H1 (cell line): Measurements from ENCODE around the gene RNU6-1. TPM values are rescaled to one million over a fixed set of nuclear protein-coding genes. Genes with fewer than 3 reads are reported as not detected.

ENCODE experiments used
- CTCF ChIA-PET: fragments of 300-600 bp; sonication (Branson Sonifier 250); formaldehyde crosslinking; loops from one replicate; lab custom pipeline; 2021; ENCODE audit not compliant: partially characterized antibody; lab: Charles Lee
- POLR2A ChIA-PET: fragments of 300-600 bp; sonication (Branson Sonifier 250); formaldehyde crosslinking; loops from one replicate; lab custom pipeline; 2021; ENCODE audit warnings: inconsistent platforms; ENCODE audit not compliant: partially characterized antibody; lab: Charles Lee
- DNase-seq, 2 experiments: peaks; one replicate each; pipeline versions ENCODE4 v3.0.0 to v3.0.0-alpha.2; 2010 to 2022; ENCODE audit warnings: low spot score in 2 of 2, low read depth in 1 of 2, mixed read lengths in 1 of 2
- FAIRE-seq: peaks from 2 replicates; lab custom pipeline; 2011; peaks lifted over from hg19 to GRCh38; lab: Jason Lieb, UNC
- H2AFZ ChIP-seq: 2 replicates; pipeline ENCODE4 v1.8.1; 2012; ENCODE audit warnings: low read length, inconsistent platforms
- H2AK5ac ChIP-seq: 2 replicates; pipeline ENCODE4 v1.6.1; 2013; ENCODE audit warnings: low read depth, low read length
- H2BK120ac ChIP-seq: replicated peaks from 2 replicates; pipeline ENCODE3; 2013; ENCODE audit warnings: low read depth, low read length, inconsistent platforms
- H2BK12ac ChIP-seq: 2 replicates; pipeline ENCODE4 v1.6.1; 2013; ENCODE audit warnings: low read depth, low read length
- H2BK15ac ChIP-seq: 2 replicates; pipeline ENCODE4 v1.6.1; 2013; ENCODE audit warnings: low read length
- H2BK20ac ChIP-seq: 2 replicates; pipeline ENCODE4 v1.6.1; 2013; ENCODE audit warnings: low read length
- H2BK5ac ChIP-seq: 2 replicates; pipeline ENCODE4 v1.6.1; 2013; ENCODE audit warnings: low read depth, low read length
- H3K14ac ChIP-seq: 2 replicates; pipeline ENCODE4 v1.6.1; 2013; ENCODE audit warnings: inconsistent platforms; ENCODE audit not compliant: insufficient read length
- H3K18ac ChIP-seq: 2 replicates; pipeline ENCODE4 v1.6.1; 2013; ENCODE audit warnings: low read length; ENCODE audit errors: extremely low read depth
- H3K23ac ChIP-seq: 2 replicates; pipeline ENCODE4 v1.6.1; 2013; ENCODE audit warnings: inconsistent platforms; ENCODE audit not compliant: insufficient read length
- H3K23me2 ChIP-seq: 2 replicates; pipeline ENCODE4 v1.6.1; 2013; ENCODE audit warnings: low read depth, low read length
- H3K27ac ChIP-seq: 2 replicates; pipeline ENCODE4 v1.6.1; 2011; ENCODE audit warnings: low read depth, low read length, inconsistent platforms
- H3K27me3 ChIP-seq, 4 experiments: replicated peaks in 1 of 4; 1 replicate in 1 of 4; 2 replicates in 3 of 4; pipeline versions ENCODE4 v1.6.1 to v1.8.1; 2011 to 2013; ENCODE audit warnings: low read length in 3 of 4, mild to moderate bottlenecking in 3 of 4, inconsistent platforms in 2 of 4, mixed read lengths in 2 of 4, moderate library complexity in 1 of 4; ENCODE audit not compliant: control insufficient read depth in 3 of 4, insufficient read depth in 3 of 4; ENCODE audit errors: extremely low read depth in 1 of 4
- H3K36me3 ChIP-seq, 4 experiments: 2 replicates each; pipeline versions ENCODE4 v1.6.1 to v1.8.1; 2011 to 2013; ENCODE audit warnings: mild to moderate bottlenecking in 4 of 4, low read length in 3 of 4, moderate library complexity in 2 of 4, control low read depth in 1 of 4, inconsistent platforms in 1 of 4; ENCODE audit not compliant: insufficient read depth in 4 of 4, control insufficient read depth in 2 of 4
- H3K4ac ChIP-seq: replicated peaks from 2 replicates; pipeline ENCODE3; 2013; ENCODE audit warnings: low read length, low read depth, mixed read lengths, inconsistent platforms; ENCODE audit not compliant: insufficient read length
- H3K4me1 ChIP-seq, 4 experiments: replicated peaks in 1 of 4; 1 replicate in 1 of 4; 2 replicates in 3 of 4; pipeline versions ENCODE4 v1.6.1 to v1.8.1; 2011 to 2013; ENCODE audit warnings: low read length in 3 of 4, inconsistent platforms in 2 of 4, mixed read lengths in 1 of 4; ENCODE audit not compliant: insufficient read depth in 4 of 4, control insufficient read depth in 3 of 4
- H3K4me2 ChIP-seq, 2 experiments: 2 replicates each; pipeline versions ENCODE4 v1.6.1 to v1.8.1; 2011 to 2013; ENCODE audit warnings: low read depth in 2 of 2, low read length in 2 of 2, control low read depth in 1 of 2, inconsistent platforms in 1 of 2, mild to moderate bottlenecking in 1 of 2; ENCODE audit not compliant: insufficient read depth in 1 of 2
- H3K4me3 ChIP-seq, 4 experiments: fragments of 200-600, 300-600 bp in 1 of 4; sonication (generic), shearing (Covaris generic), sonication (Bioruptor Twin) in 1 of 4; 2 replicates each; pipeline versions ENCODE4 v1.5.1 to v1.8.1; 2011 to 2016; ENCODE audit warnings: low read length in 4 of 4, low read depth in 3 of 4, control low read depth in 2 of 4, inconsistent platforms in 2 of 4, mild to moderate bottlenecking in 2 of 4, mixed read lengths in 1 of 4, moderate library complexity in 1 of 4; ENCODE audit not compliant: insufficient read depth in 2 of 4; ENCODE audit errors: extremely low read depth in 1 of 4
- H3K56ac ChIP-seq: replicated peaks from 2 replicates; pipeline ENCODE3; 2013; ENCODE audit warnings: low read depth, mild to moderate bottlenecking, mixed read lengths, low read length, inconsistent platforms; ENCODE audit not compliant: insufficient read length
- H3K79me1 ChIP-seq: 2 replicates; pipeline ENCODE4 v1.6.1; 2013; ENCODE audit warnings: low read depth, low read length, control low read depth
- H3K79me2 ChIP-seq, 2 experiments: 2 replicates each; pipeline versions ENCODE4 v1.6.1 to v1.8.1; 2012 to 2013; ENCODE audit warnings: low read length in 2 of 2, mild to moderate bottlenecking in 2 of 2, inconsistent platforms in 1 of 2; ENCODE audit not compliant: insufficient read depth in 2 of 2, control insufficient read depth in 1 of 2
- H3K9ac ChIP-seq, 4 experiments: replicated peaks in 1 of 4; 1 replicate in 1 of 4; 2 replicates in 3 of 4; pipeline versions ENCODE4 v1.6.1 to v1.8.1; 2011 to 2013; ENCODE audit warnings: low read depth in 3 of 4, low read length in 3 of 4, control low read depth in 2 of 4, mild to moderate bottlenecking in 2 of 4, moderate library complexity in 2 of 4, inconsistent platforms in 1 of 4; ENCODE audit errors: extremely low read depth in 1 of 4
- H3K9me3 ChIP-seq, 2 experiments: 2 replicates each; pipeline versions ENCODE4 v1.6.1 to v1.8.1; 2012 to 2013; ENCODE audit warnings: mild to moderate bottlenecking in 2 of 2, moderate library complexity in 2 of 2, control low read depth in 1 of 2, inconsistent platforms in 1 of 2, low read depth in 1 of 2, low read length in 1 of 2, mixed read lengths in 1 of 2; ENCODE audit not compliant: insufficient read depth in 2 of 2
- H4K20me1 ChIP-seq, 2 experiments: replicated peaks in 1 of 2; 2 replicates each; pipeline versions ENCODE3 to v1.8.1; 2011 to 2013; ENCODE audit warnings: inconsistent platforms in 2 of 2, low read length in 2 of 2, mild to moderate bottlenecking in 1 of 2; ENCODE audit not compliant: insufficient read depth in 2 of 2, control insufficient read depth in 1 of 2
- H4K5ac ChIP-seq: 2 replicates; pipeline ENCODE4 v1.6.1; 2013; ENCODE audit warnings: low read length, low read depth, mixed read lengths, inconsistent platforms; ENCODE audit not compliant: insufficient read length
- H4K8ac ChIP-seq: 2 replicates; pipeline ENCODE4 v1.8.0; 2013; ENCODE audit warnings: mild to moderate bottlenecking, moderate library complexity, low read length, inconsistent platforms; ENCODE audit not compliant: insufficient read depth; ENCODE audit errors: extremely low read depth
- H4K91ac ChIP-seq: replicated peaks from 2 replicates; pipeline ENCODE3; 2013; ENCODE audit warnings: low read length, mixed read lengths, inconsistent platforms; ENCODE audit not compliant: insufficient read length
- FOSL1 ChIP-seq: IDR thresholded peaks from 2 replicates; pipeline ENCODE4 v1.6.1; 2011; ENCODE audit warnings: mild to moderate bottlenecking, low read depth, low read length, moderate library complexity; ENCODE audit not compliant: insufficient read depth
- JUND ChIP-seq: IDR thresholded peaks from 2 replicates; pipeline ENCODE4 v1.6.1; 2011; ENCODE audit warnings: mild to moderate bottlenecking, improper control_type of control experiment, low read length
- PHF8 ChIP-seq: fragments of 200-600 bp; sonication (generic); conservative IDR thresholded peaks from 2 replicates; pipeline ENCODE4 v1.7.1; 2012; ENCODE audit warnings: low read depth, mild to moderate bottlenecking, inconsistent platforms, low read length, moderate library complexity
- WGBS, 2 experiments: shearing (Covaris generic) in 1 of 2; methylation state at CpG; one replicate each; pipeline versions ENCODE4 v1.1.6 to v1.1.7; 2013 to 2015; ENCODE audit warnings: low lambda C conversion rate in 2 of 2, mixed read lengths in 2 of 2, inconsistent platforms in 1 of 2, low coverage in 1 of 2, missing lambda C conversion rate in 1 of 2; ENCODE audit not compliant: insufficient replicate concordance in 2 of 2, insufficient coverage in 1 of 2, insufficient read length in 1 of 2; ENCODE audit errors: extremely low coverage in 1 of 2, missing lambda C conversion rate in 1 of 2; 5-methylcytosine and 5-hydroxymethylcytosine counted together
- polyA plus RNA-seq, 7 experiments: library from polyadenylated mRNA; depleted of rRNA in 3 of 7; stranded (reverse) in 5 of 7; unstranded in 2 of 7; fragments of >200 nt in 5 of 7; fragments of 200-250 nt in 2 of 7; gene quantifications; 1 replicate in 5 of 7; 2 replicates in 1 of 7; 4 replicates in 1 of 7; pipeline versions ENCODE4 v1.2.1 to v1.2.3, GENCODE V29; 2011 to 2013; ENCODE audit warnings: missing spikeins in 2 of 7, mixed read lengths in 2 of 7
- total RNA-seq: library from RNA; stranded (reverse); fragmentation: NEBNext Ultra II Directional; extraction: Animal tissue kit (Norgen Biotek cat#: 25700); gene quantifications from 2 replicates; pipeline ENCODE4 v1.2.1, GENCODE V29; 2021

Gene RNU6-1
- total and polyA plus RNA-seq, 2 of the 8 experiments (the other 6 are each of a cell fraction or from before 2014, with no cell fraction given): not detected

- 85% methylated on average over 3 of the region's 3 CpGs; no CpG with 5 or more reads in 1 of the 2 experiments for WGBS, 2 experiments
- no peak for FAIRE-seq
- no peak overlapping the region for H2BK120ac ChIP-seq
Observed at GRCh38 chr15:67852418-67852817, 12.6 kb upstream of the RNU6-1 start.

More at GRCh38 chr15:67852418-67852817, 12.6 kb upstream of the RNU6-1 start:
- Histone ChIP-seq H4K5ac (no peak overlapping the region), H2BK5ac (peak overlapping the region; percentile 78; the same call in 1 of the 2 replicates), H4K8ac (no peak overlapping the region), H3K23ac (no peak overlapping the region), H3K4me2 (no peak overlapping the region), H3K9me3 (no peaks in the 10 kb centered on the region; a peak in 1 of 4 replicates), H3K4ac (no peak overlapping the region), H2AFZ (no peak overlapping the region; the same call in 1 of the 2 replicates), H3K18ac (peak overlapping the region; percentile 25; the same call in 1 of the 2 replicates), H3K27me3 (no peaks in the 10 kb centered on the region), H3K79me1 (no peaks in the 10 kb centered on the region), H3K36me3 (no peaks in the 10 kb centered on the region), H3K56ac (no peak overlapping the region), H3K4me3 (no peak overlapping the region), H2BK15ac (no peak overlapping the region), H3K4me1 (peaks cover 6 to 16% (median 9%) of the 10 kb centered on the region in 4 experiments; a peak in 5 of 7 replicates), H2BK20ac (peak overlapping the region; percentile 61; the same call in 1 of the 2 replicates), H3K79me2 (no peaks in the 10 kb centered on the region), H2AK5ac (no peak overlapping the region), H3K9ac (no peak overlapping the region), H4K20me1 (no peaks in the 10 kb centered on the region), H3K23me2 (no peaks in the 10 kb centered on the region), H2BK12ac (0 out of 2 replicates have a peak overlapping the region, but pooled peaks have one; percentile 44), H3K27ac (no peak overlapping the region), H4K91ac (no peak overlapping the region), H3K14ac (no peak overlapping the region)
- ChIA-PET CTCF (interaction anchor here (3.6 kb wide), 1 partner anchor 302 kb away, joined by 15 read pairs; no protein-coding TSS in a partner anchor), POLR2A (interaction anchor here (1.2 kb wide), 1 partner anchor 13 kb away, joined by 4 read pairs; no protein-coding TSS in a partner anchor)
- no peak for TF ChIP-seq JUND
- no peak for TF ChIP-seq FOSL1
- no peak for TF ChIP-seq PHF8
- DNase-seq: no peak
